Right renal pelvis (tissue), 4 donors: Measurements from ENCODE around the gene TMEM88. TPM values are rescaled to one million over a fixed set of nuclear protein-coding genes. Genes with fewer than 3 reads are reported as not detected.
A peak's percentile ranks its signal among the peaks of the same experiment; 100 is the strongest.

ENCODE experiments used
- DNase-seq, 4 donors: peaks; one replicate each; pipeline ENCODE4 v3.0.0-alpha.2; 2013; ENCODE audit warnings: low read depth in 4 of 4, low spot score in 3 of 4, missing footprints in 1 of 4
- polyA plus RNA-seq, 4 donors: library from polyadenylated mRNA; unstranded; fragments of 120-200 nt; gene quantifications; one replicate each; pipeline ENCODE4 v1.2.1, GENCODE V29; 2013; ENCODE audit not compliant: insufficient read length in 4 of 4

Gene TMEM88
- polyA plus RNA-seq, 4 donors: 24.2 to 29.6 (median 28.4) TPM

- DNase-seq: no peak
Measured at GRCh38 chr17:7832431-7832830, 22.4 kb upstream of the TMEM88 start.

GRCh38 chr17:7833011-7833794, 21.7 kb upstream of the TMEM88 start:
- DNase-seq: no peak

- DNase-seq: peak in 3 of 4 donors; percentile 86 to 88 (median 87)
Measured at GRCh38 chr17:7833795-7834541, 20.9 kb upstream of the TMEM88 start, which contains the start of gene KDM6B. Gene KDM6B (plus strand): TSS chr17:7834217. CDS start chr17:7845555, 11,338 bp downstream.

GRCh38 chr17:7834542-7834956, 20.3 kb upstream of the TMEM88 start:
- no peak for DNase-seq

- peak; percentile 95 to 98 (median 98) for DNase-seq
Measured at GRCh38 chr17:7834957-7835813, 19.7 kb upstream of the TMEM88 start.

GRCh38 chr17:7835814-7836595, 18.9 kb upstream of the TMEM88 start:
- peak in 1 of 4 donors; percentile 65 for DNase-seq

GRCh38 chr17:7836596-7837407, 18.1 kb upstream of the TMEM88 start:
- peak; percentile 80 to 91 (median 87) for DNase-seq

- no peak for DNase-seq
Measured at GRCh38 chr17:7837408-7838088, 17.3 kb upstream of the TMEM88 start.

GRCh38 chr17:7838090-7839075, 16.5 kb upstream of the TMEM88 start:
- DNase-seq: peak in 1 of 4 donors; percentile 63

GRCh38 chr17:7839190-7839875, 15.5 kb upstream of the TMEM88 start:
- no peak for DNase-seq

GRCh38 chr17:7839876-7840261, 15.0 kb upstream of the TMEM88 start:
- DNase-seq: no peak

GRCh38 chr17:7840441-7840840, 14.4 kb upstream of the TMEM88 start:
- DNase-seq: no peak

GRCh38 chr17:7840875-7841274, 14.0 kb upstream of the TMEM88 start:
- DNase-seq: no peak

- no peak for DNase-seq
Measured at GRCh38 chr17:7841396-7841914, 13.4 kb upstream of the TMEM88 start.

- DNase-seq: peak in 2 of 4 donors; percentile 84 to 90
Measured at GRCh38 chr17:7841915-7842379, 12.9 kb upstream of the TMEM88 start.
